ENCODE measurements around the gene DNAI1. TPM values are rescaled to one million over a fixed set of nuclear protein-coding genes. Genes with fewer than 3 reads are reported as not detected.

Gene DNAI1
- total RNA-seq, 2 donors from 2014 or later = not detected

DNA sequence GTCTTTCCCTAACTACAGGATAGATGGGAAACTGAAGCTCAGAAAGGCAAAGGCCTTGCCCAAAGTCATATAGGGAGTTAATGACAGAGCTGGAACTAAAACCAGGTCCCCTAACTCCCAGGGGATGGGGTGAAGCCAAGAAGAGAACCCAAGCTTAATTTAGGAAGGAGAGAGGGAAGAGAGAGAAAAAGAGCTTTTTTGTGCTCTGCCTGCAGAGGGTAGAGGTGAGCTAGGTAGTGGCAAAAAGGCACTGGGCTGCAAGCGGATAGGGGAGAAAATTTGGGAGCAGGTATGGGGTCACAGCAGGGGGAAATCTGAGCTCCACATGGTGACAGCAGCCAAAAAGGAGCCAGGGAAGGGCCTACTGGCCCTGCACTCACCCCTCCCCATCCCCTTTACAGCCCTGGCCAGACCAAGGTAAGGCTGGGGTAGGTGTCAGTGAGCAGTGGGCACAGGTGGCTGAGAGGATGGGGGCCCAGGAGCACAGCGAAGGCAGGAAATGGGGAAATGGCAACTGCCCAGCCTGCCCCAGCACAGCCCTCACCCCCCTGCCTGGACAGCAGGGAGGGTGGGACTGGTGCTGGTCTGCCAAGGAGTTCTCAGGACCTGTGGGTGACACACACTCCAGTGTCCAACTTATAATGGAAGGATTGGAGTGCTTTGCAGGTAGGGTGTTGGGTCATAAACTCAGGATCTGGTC, 60.9 kb downstream of the DNAI1 start:
- ATAC-seq (ENCODE audit: insufficient number of reproducible peaks, low FRiP score, low read depth) (no peak), DNase-seq (ENCODE audit: low spot score) (no peak)
- Histone ChIP-seq H3K4me3 (no peak overlapping the region), H3K27ac (no peak overlapping the region), H3K27me3 (replicated peaks; ENCODE audit: insufficient read depth) (no peaks in the 10 kb centered on the region), H3K4me1 (ENCODE audit: control insufficient read depth in 1 of 2, low read depth in 2 of 2) (peaks cover 0 to 14% of the 10 kb centered on the region in 2 donors), H3K36me3 (no peaks in the 10 kb centered on the region), H3K9me3 (no peaks in the 10 kb centered on the region)
- TF ChIP-seq, protein P1, sequence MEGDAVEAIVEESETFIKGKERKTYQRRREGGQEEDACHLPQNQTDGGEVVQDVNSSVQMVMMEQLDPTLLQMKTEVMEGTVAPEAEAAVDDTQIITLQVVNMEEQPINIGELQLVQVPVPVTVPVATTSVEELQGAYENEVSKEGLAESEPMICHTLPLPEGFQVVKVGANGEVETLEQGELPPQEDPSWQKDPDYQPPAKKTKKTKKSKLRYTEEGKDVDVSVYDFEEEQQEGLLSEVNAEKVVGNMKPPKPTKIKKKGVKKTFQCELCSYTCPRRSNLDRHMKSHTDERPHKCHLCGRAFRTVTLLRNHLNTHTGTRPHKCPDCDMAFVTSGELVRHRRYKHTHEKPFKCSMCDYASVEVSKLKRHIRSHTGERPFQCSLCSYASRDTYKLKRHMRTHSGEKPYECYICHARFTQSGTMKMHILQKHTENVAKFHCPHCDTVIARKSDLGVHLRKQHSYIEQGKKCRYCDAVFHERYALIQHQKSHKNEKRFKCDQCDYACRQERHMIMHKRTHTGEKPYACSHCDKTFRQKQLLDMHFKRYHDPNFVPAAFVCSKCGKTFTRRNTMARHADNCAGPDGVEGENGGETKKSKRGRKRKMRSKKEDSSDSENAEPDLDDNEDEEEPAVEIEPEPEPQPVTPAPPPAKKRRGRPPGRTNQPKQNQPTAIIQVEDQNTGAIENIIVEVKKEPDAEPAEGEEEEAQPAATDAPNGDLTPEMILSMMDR (IDR thresholded peaks at IDR 0.05) = no peak

DNA sequence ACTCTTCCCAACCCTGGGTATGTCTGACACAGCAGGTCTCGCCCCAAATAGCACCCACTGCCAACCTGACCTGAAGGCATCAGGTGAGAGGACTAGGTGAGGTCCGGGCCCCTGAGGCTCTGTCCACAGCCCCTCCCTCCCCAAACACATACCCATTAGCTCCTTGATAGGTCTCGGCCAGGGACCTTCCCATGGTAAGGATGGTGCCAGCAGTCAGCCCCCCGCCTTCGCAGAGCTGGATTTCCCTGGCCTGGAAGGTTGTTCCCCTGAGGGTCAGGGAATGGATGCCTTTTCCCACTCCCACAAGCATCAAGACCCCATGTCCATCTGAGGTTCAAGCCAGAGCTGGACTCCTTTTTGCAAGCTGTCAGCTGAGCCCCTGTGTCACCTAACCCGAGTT, 61.5 kb downstream of the DNAI1 start:
- ATAC-seq (ENCODE audit: insufficient number of reproducible peaks, low FRiP score, low read depth) (no peak), DNase-seq (ENCODE audit: low spot score) (no peak)
- H3K36me3 ChIP-seq = no peaks in the 10 kb centered on the region
- peaks cover 0 to 14% of the 10 kb centered on the region in 2 donors for H3K4me1 ChIP-seq (ENCODE audit: control insufficient read depth in 1 of 2, low read depth in 2 of 2)
- H3K27ac ChIP-seq = no peak overlapping the region
- no peak overlapping the region for H3K4me3 ChIP-seq
- H3K9me3 ChIP-seq = no peaks in the 10 kb centered on the region
- no peaks in the 10 kb centered on the region for H3K27me3 ChIP-seq (replicated peaks; ENCODE audit: insufficient read depth)
- TF ChIP-seq, protein P1 (IDR thresholded peaks at IDR 0.05) = no peak

DNA sequence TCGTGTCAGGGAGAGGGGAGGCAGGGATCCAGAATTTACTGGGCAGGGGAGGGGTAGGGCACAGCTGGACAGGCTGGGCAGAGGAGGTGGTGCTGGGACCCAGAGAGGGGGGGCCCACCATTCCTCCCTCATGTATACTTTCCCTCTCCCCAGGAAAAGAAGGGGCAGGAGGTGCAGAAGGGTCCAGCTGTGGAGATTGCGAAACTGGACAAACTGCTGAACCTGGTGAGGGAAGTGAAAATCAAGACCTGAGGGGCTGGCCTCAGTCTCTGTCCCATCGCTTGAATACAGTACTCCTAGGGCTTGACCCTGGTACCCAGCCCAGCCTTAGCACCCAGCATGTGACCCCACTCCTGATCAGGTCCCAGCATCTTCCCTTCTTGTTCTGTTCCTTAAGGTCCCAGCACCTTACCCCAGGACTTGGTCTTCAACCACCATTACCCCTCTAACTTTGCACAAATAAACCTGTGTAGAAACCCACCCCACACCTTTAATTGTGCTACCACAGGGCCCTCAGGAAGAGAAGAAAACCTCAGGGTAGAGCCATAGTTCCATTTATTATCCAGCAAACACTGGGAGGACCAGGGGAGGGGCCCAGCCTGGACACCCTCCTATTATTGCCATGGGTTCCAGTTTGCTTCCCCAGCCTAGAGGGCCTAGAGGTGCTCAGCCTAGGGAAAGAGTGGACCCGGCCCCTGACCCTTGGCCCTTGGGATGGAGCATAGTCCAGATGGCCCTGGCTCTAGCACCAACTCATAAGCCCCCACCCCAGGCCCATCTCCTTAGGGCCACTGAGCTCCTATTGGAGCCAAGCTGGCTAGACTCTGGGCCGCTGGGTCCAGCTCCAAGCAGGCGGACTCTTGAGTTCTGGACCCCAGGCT, 62.1 kb downstream of the DNAI1 start:
- Histone ChIP-seq H3K4me1 (ENCODE audit: control insufficient read depth in 1 of 2, low read depth in 2 of 2) (peaks cover 0 to 14% of the 10 kb centered on the region in 2 donors), H3K36me3 (no peaks in the 10 kb centered on the region), H3K4me3 (no peak overlapping the region), H3K27me3 (replicated peaks; ENCODE audit: insufficient read depth) (no peaks in the 10 kb centered on the region), H3K9me3 (no peaks in the 10 kb centered on the region), H3K27ac (no peak overlapping the region)
- ATAC-seq (ENCODE audit: insufficient number of reproducible peaks, low FRiP score, low read depth) = no peak
- TF ChIP-seq, protein P1 (IDR thresholded peaks at IDR 0.05) = no peak
- no peak for DNase-seq (ENCODE audit: low spot score)

DNA sequence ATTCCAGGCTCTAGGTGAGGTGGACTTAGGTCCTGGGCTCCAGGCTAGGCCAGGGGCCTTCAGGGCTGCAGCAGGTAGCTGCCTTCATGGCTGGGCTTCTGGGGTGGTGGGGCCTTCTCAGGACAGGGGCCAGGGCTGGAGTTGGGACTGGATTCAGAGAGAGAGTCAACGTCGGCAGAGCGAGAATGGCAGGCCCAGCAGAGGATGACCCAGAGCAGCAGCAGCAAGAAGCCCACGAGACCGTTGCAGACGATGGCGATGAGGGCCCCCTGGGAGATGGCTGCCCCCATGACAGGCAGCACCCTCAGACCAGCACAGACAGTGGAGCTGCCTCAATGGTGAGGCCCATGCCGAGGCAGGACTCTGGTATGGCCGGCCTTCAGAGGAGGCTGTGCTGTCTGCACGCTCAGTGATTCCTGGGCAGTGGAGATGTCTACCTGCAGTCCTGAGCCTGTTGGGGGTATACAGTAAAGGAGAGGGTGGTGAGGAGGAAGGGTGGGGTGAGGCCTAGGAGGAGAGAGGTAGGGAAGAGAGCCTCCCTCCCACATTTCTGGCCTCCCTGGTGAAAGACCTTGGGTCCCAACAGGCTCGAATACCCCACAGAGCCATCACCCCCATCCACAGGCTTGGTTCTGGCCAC, 62.9 kb downstream of the DNAI1 start:
- Histone ChIP-seq H3K27me3 (replicated peaks; ENCODE audit: insufficient read depth) (no peaks in the 10 kb centered on the region), H3K36me3 (no peaks in the 10 kb centered on the region), H3K4me1 (ENCODE audit: control insufficient read depth in 1 of 2, low read depth in 2 of 2) (peaks cover 0 to 14% of the 10 kb centered on the region in 2 donors), H3K27ac (no peak overlapping the region), H3K4me3 (no peak overlapping the region), H3K9me3 (no peaks in the 10 kb centered on the region)
- ATAC-seq (ENCODE audit: insufficient number of reproducible peaks, low FRiP score, low read depth) (no peak), DNase-seq (ENCODE audit: low spot score) (no peak)
- TF ChIP-seq, protein P1 (IDR thresholded peaks at IDR 0.05) = no peak
